Heart left ventricle (tissue), 16 donors: Measurements from ENCODE around the gene CASP9. TPM values are rescaled to one million over a fixed set of nuclear protein-coding genes. Genes with fewer than 3 reads are reported as not detected.

Source experiments
- ATAC-seq, 4 donors: fragments of 200-7000 bp; cut with Tn5 transposase; one replicate each; pipeline ENCODE4 v1.9.1; 2020 to 2022; ENCODE audit warnings: moderate library complexity in 4 of 4, mild to moderate bottlenecking in 3 of 4, moderate number of reproducible peaks in 1 of 4
- DNase-seq, 5 donors: peaks; one replicate each; pipeline ENCODE4 v3.0.0-alpha.2; 2020
- H3K27ac ChIP-seq, 12 donors: fragments of 200-600 bp; sonication (generic) in 4 of 12; one replicate each; pipeline versions ENCODE4 v1.5.0 to v1.8.0; 2016 to 2022; ENCODE audit warnings: mild to moderate bottlenecking in 2 of 12
- H3K27me3 ChIP-seq, 9 donors: fragments of 200-600 bp; sonication (generic) in 2 of 9; one replicate each; pipeline versions ENCODE4 v1.5.1 to v1.8.0; 2016 to 2022; ENCODE audit warnings: mild to moderate bottlenecking in 3 of 9
- H3K36me3 ChIP-seq, 9 donors: fragments of 200-600 bp; sonication (generic) in 2 of 9; one replicate each; pipeline versions ENCODE4 v1.5.0 to v1.8.0; 2018 to 2022; ENCODE audit warnings: mild to moderate bottlenecking in 2 of 9
- H3K4me1 ChIP-seq, 12 donors: fragments of 200-600 bp; sonication (generic) in 4 of 12; one replicate each; pipeline versions ENCODE4 v1.5.0 to v1.8.0; 2016 to 2022; ENCODE audit warnings: mild to moderate bottlenecking in 3 of 12
- H3K4me3 ChIP-seq, 12 donors: fragments of 200-600 bp; sonication (generic) in 4 of 12; one replicate each; pipeline versions ENCODE4 v1.5.0 to v1.8.0; 2017 to 2022; ENCODE audit warnings: mild to moderate bottlenecking in 9 of 12, moderate library complexity in 4 of 12
- H3K9me3 ChIP-seq, 12 donors: fragments of 200-600 bp; sonication (generic) in 4 of 12; one replicate each; pipeline versions ENCODE4 v1.5.0 to v1.8.0; 2016 to 2022; ENCODE audit warnings: mild to moderate bottlenecking in 1 of 12
- POLR2A ChIP-seq, 2 donors: fragments of 450-650 bp; IDR thresholded peaks; one replicate each; pipeline ENCODE4 v1.6.1; 2017; ENCODE audit warnings: antibody characterized with exemption in 2 of 2, mild to moderate bottlenecking in 2 of 2, moderate library complexity in 2 of 2
- WGBS, 4 donors: extraction: QIAGEN DNeasy Blood & Tissue Kit in 2 of 4; methylation state at CpG; one replicate each; pipeline versions ENCODE4 v1.1.5 to v1.1.7; 2013 to 2018; 5-methylcytosine and 5-hydroxymethylcytosine counted together
- intact Hi-C, 10 donors: fragments of 100-400 bp; cut with DNase I; formaldehyde crosslinking; loops; one replicate each; pipeline versions ENCODE4 v1.11.1 to v1.14.2; 2022
- polyA plus RNA-seq, 2 donors: library from polyadenylated mRNA; stranded (reverse); fragments of 200-250 nt; gene quantifications; one replicate each; pipeline ENCODE4 v1.2.3, GENCODE V29; 2013
- total RNA-seq, 9 donors: library from RNA; depleted of rRNA in 2 of 9; stranded (reverse); fragments of >200 nt in 2 of 9; fragmentation: NEBNext Ultra II Directional in 3 of 9; extraction: Animal tissue kit (Norgen Biotek cat#: 25700) in 3 of 9; gene quantifications; one replicate each; pipeline versions ENCODE4 v1.1.0 to v1.2.4, GENCODE V29; 2016 to 2023
- TF ChIP-seq, protein P1 (sequence below), 12 donors: fragments of 200-600 bp; sonication (generic) in 4 of 12; IDR thresholded peaks; one replicate each; pipeline versions ENCODE4 v1.5.0 to v1.8.0; 2018 to 2022; ENCODE audit warnings: antibody characterized with exemption in 12 of 12, mild to moderate bottlenecking in 5 of 12
- donor health status: ischemic (EF 13 %, LVEDD 7.1; RV severe dilation, severe dysfunction).
- donor health status: healthy with polysubstance abuse.
- donor health status: DM: no; HTN: yes; CAD: no.
- donor health status: DM: no; HTN: no; CAD: no.
- donor health status: ischemic (EF 25% LVEDD 6.9; RV normal size, moderate dysfunction).
- donor health status: ischemic (EF 25% LVEDD 5.7; RV mildly dilated, moderate dysfunction).
- donor health status: healthy.
- donor health status: DM: yes; HTN: yes; CAD: no.
- donor health status: ischemic (EF 35%, LVEDD 5.7; RV mildly dilated, moderate dysfunction).
- donor health status: nonischemic (EF 11% LVEDD 7.7; RV severe dilation, severe dysfunction).
- donor health status: DM: yes; HTN: yes; CAD: no.
- donor health status: PGD.
- donor health status: ischemic (EF 29% LVEDD 5.4; RV normal size, mild dysfunction).
- donor health status: nonischemic (EF 23%, LVEDD 6.1; RV moderate dilation, normal function).

CASP9 gene
- total and polyA plus RNA-seq, 11 donors, result 8.6 to 16.9 (median 11.8) TPM

GRCh38 chr1:15479654-15480347, 44.2 kb downstream of the CASP9 start:
- ATAC-seq (no peak), DNase-seq (no peak)
- H3K27ac ChIP-seq, result no peak overlapping the region
- H3K27me3 ChIP-seq, result no peaks in the 10 kb centered on the region
- no peaks in the 10 kb centered on the region for H3K9me3 ChIP-seq
- H3K4me1 ChIP-seq, result peaks cover 0 to 5% (median 0%) of the 10 kb centered on the region in 12 donors
- 89 to 93% (median 92%) methylated on average over 11 of the region's 11 CpGs for WGBS, 4 donors
- TF ChIP-seq POLR2A (IDR thresholded peaks at IDR 0.05), result no peak
- TF ChIP-seq, protein P1, sequence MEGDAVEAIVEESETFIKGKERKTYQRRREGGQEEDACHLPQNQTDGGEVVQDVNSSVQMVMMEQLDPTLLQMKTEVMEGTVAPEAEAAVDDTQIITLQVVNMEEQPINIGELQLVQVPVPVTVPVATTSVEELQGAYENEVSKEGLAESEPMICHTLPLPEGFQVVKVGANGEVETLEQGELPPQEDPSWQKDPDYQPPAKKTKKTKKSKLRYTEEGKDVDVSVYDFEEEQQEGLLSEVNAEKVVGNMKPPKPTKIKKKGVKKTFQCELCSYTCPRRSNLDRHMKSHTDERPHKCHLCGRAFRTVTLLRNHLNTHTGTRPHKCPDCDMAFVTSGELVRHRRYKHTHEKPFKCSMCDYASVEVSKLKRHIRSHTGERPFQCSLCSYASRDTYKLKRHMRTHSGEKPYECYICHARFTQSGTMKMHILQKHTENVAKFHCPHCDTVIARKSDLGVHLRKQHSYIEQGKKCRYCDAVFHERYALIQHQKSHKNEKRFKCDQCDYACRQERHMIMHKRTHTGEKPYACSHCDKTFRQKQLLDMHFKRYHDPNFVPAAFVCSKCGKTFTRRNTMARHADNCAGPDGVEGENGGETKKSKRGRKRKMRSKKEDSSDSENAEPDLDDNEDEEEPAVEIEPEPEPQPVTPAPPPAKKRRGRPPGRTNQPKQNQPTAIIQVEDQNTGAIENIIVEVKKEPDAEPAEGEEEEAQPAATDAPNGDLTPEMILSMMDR (IDR thresholded peaks at IDR 0.05), result no peak
- H3K4me3 ChIP-seq, result no peak overlapping the region
- intact Hi-C loops, result no loop called here
- H3K36me3 ChIP-seq, result no peaks in the 10 kb centered on the region

DNA sequence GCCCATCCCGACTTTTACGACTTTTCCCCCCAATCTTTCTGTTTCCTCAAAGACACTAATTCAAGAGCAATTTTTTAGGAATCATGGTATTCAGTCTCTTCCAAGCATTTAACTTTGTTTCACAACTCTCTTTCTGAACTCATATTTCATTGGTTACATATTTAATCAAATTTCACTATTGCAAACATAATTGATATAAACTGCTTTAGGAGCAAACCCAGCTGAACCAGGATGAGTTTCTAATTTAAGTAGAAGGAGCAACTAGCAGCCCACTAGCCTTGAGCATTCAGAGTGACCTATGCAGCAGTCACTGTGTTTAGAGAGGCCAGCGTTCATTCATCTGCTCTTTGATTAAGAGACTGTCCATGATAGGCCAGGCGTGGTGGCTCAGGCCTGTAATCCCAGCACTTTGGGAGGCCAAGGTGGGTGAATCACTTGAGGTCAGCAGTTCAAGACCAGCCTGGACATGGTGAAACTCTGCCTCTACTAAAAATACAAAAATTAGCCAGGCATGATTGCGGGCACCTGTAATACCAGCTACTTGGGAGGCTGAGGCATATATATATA, 46.3 kb downstream of the CASP9 start:
- no peaks in the 10 kb centered on the region for H3K27me3 ChIP-seq
- ATAC-seq, result no peak
- no peaks in the 10 kb centered on the region for H3K36me3 ChIP-seq
- no peak for TF ChIP-seq POLR2A (IDR thresholded peaks at IDR 0.05)
- TF ChIP-seq, protein P1 (IDR thresholded peaks at IDR 0.05), result no peak
- no peaks in the 10 kb centered on the region for H3K9me3 ChIP-seq
- peaks cover 0 to 5% (median 0%) of the 10 kb centered on the region in 12 donors for H3K4me1 ChIP-seq
- no peak overlapping the region for H3K4me3 ChIP-seq
- intact Hi-C loops, result no loop called here
- DNase-seq, result no peak
- H3K27ac ChIP-seq, result no peak overlapping the region
- 91 to 94% (median 93%) methylated on average over 5 of the region's 5 CpGs for WGBS, 4 donors

DNA sequence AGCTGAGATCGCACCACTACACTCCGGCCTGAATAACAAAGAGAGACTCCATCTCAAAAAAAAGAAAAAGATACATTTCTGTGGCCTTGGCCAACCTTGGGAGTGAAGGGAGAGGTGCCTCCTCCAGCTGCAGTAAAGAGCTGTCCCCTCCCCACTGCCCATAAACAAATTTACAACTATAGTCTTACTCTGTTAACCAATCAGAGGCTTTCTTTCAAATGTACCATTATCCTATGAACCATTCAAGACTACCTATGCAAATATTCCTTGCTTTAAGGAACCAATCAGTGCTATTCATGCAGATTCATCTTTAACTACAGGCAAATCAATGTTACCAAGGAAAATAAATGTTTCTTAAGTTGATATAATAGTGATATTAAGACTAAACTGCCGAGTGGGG, 47.1 kb downstream of the CASP9 start:
- Histone ChIP-seq H3K36me3 (no peaks in the 10 kb centered on the region), H3K27ac (no peak overlapping the region), H3K4me1 (no peaks in the 10 kb centered on the region), H3K9me3 (no peaks in the 10 kb centered on the region), H3K4me3 (no peak overlapping the region), H3K27me3 (no peaks in the 10 kb centered on the region)
- ATAC-seq, result no peak
- DNase-seq, result no peak
- TF ChIP-seq POLR2A (IDR thresholded peaks at IDR 0.05), result no peak
- TF ChIP-seq, protein P1 (IDR thresholded peaks at IDR 0.05), result no peak
- WGBS, 4 donors, result 90 to 96% (median 92%) methylated on average over 3 of the region's 3 CpGs
- intact Hi-C loops, result no loop called here

- H3K27ac ChIP-seq, result no peak within 1 kb of the TSS
- DNase-seq (no peak), ATAC-seq (no peak)
- no peak within 1 kb of the TSS for H3K4me3 ChIP-seq
- intact Hi-C loops, result no loop called here
- TF ChIP-seq, protein P1 (IDR thresholded peaks at IDR 0.05), result no peak
- no peak for TF ChIP-seq POLR2A (IDR thresholded peaks at IDR 0.05)
- no peaks in the 10 kb centered on the region for H3K9me3 ChIP-seq
- WGBS, 4 donors, result 72 to 77% (median 76%) methylated on average over 5 of the region's 5 CpGs
- no peaks in the 10 kb centered on the region for H3K27me3 ChIP-seq
- H3K36me3 ChIP-seq, result no peaks in the 10 kb centered on the region
- H3K4me1 ChIP-seq, result no peaks in the 10 kb centered on the region
Measured at GRCh38 chr1:15475752-15476314, 48.2 kb downstream of the CASP9 start, which contains the start of gene CELA2B. TSS of gene CELA2B (plus strand) at chr1:15476104. CDS start at chr1:15476126, 22 bp downstream.
